EH (cell line): ENCODE data around the gene TDRD1.
"Not testable (repeated sequence)": the region's sequence is repeated elsewhere in the genome, so short reads cannot be mapped to it uniquely, and the experiment has no call there.

Experiments
- DNase-seq: peaks from one replicate; pipeline ENCODE4 v3.0.0-alpha.2; 2015; ENCODE audit warnings: low read depth

TDRD1 gene

GRCh38 chr10:114179148-114179547 is at the start of gene TDRD1:
TSS of gene TDRD1 (plus strand) at chr10:114179353. CDS start at chr10:114187832, 8,479 bp downstream.
- no peak for DNase-seq

GRCh38 chr10:114131094-114131493 is 48.1 kb upstream of the TDRD1 start:
- DNase-seq: no peak

GRCh38 chr10:114135476-114135875 is 43.7 kb upstream of the TDRD1 start:
- DNase-seq: no peak

GRCh38 chr10:114138581-114138980 is 40.6 kb upstream of the TDRD1 start:
- DNase-seq: no peak

- DNase-seq: no peak
Measured at GRCh38 chr10:114140036-114140435, 39.1 kb upstream of the TDRD1 start.

GRCh38 chr10:114140827-114141226 is 38.3 kb upstream of the TDRD1 start:
- DNase-seq: not testable (repeated sequence)

- DNase-seq: no peak
Measured at GRCh38 chr10:114142018-114142417, 37.1 kb upstream of the TDRD1 start.

GRCh38 chr10:114143160-114143559 is 36.0 kb upstream of the TDRD1 start:
- no peak for DNase-seq

GRCh38 chr10:114149476-114149875 is 29.7 kb upstream of the TDRD1 start:
- DNase-seq: not testable (repeated sequence)

- peak; percentile 81 for DNase-seq
Measured at GRCh38 chr10:114151486-114151885, 27.7 kb upstream of the TDRD1 start.

- DNase-seq: no peak
Measured at GRCh38 chr10:114151892-114152291, 27.3 kb upstream of the TDRD1 start.

GRCh38 chr10:114157912-114158311 is 21.2 kb upstream of the TDRD1 start:
- DNase-seq: no peak

- DNase-seq: no peak
Measured at GRCh38 chr10:114163062-114163461, 16.1 kb upstream of the TDRD1 start.

- no peak for DNase-seq
Measured at GRCh38 chr10:114166043-114166442, 13.1 kb upstream of the TDRD1 start.

- DNase-seq: no peak
Measured at GRCh38 chr10:114166494-114166893, 12.7 kb upstream of the TDRD1 start.

GRCh38 chr10:114167985-114168384 is 11.2 kb upstream of the TDRD1 start:
- DNase-seq: no peak

- no peak for DNase-seq
Measured at GRCh38 chr10:114168450-114169009, 10.6 kb upstream of the TDRD1 start.

- DNase-seq: peak; percentile 48
Measured at GRCh38 chr10:114172216-114172615, 6.9 kb upstream of the TDRD1 start.

- peak; percentile 4 for DNase-seq
Measured at GRCh38 chr10:114172776-114173602, 6.2 kb upstream of the TDRD1 start.

GRCh38 chr10:114173603-114173920 is 5.6 kb upstream of the TDRD1 start:
- DNase-seq: no peak

- peak; percentile 86 for DNase-seq
Measured at GRCh38 chr10:114173921-114174694, 5.0 kb upstream of the TDRD1 start, which contains the start of gene CCDC186. TSS of gene CCDC186 (minus strand) at chr10:114174203. CDS start at chr10:114163268, 10,935 bp downstream.

GRCh38 chr10:114174695-114175188 is 4.4 kb upstream of the TDRD1 start:
- DNase-seq: peak; percentile 32

- DNase-seq: no peak
Measured at GRCh38 chr10:114175667-114176066, 3.5 kb upstream of the TDRD1 start.
